Neural progenitor cell (in vitro differentiated cells): ENCODE measurements around the gene TRANK1.

Source experiments
- EZH2 ChIP-seq: fragments of 200-600 bp; sonication (generic); IDR thresholded peaks from 2 replicates; pipeline ENCODE4 v1.6.1; 2017; ENCODE audit warnings: antibody characterized with exemption, mild to moderate bottlenecking, moderate library complexity
- TF ChIP-seq, protein P1 (sequence below): fragments of 200-600 bp; sonication (generic); IDR thresholded peaks from 2 replicates; pipeline ENCODE4 v1.5.1; 2017; ENCODE audit warnings: antibody characterized with exemption, mild to moderate bottlenecking

DNA sequence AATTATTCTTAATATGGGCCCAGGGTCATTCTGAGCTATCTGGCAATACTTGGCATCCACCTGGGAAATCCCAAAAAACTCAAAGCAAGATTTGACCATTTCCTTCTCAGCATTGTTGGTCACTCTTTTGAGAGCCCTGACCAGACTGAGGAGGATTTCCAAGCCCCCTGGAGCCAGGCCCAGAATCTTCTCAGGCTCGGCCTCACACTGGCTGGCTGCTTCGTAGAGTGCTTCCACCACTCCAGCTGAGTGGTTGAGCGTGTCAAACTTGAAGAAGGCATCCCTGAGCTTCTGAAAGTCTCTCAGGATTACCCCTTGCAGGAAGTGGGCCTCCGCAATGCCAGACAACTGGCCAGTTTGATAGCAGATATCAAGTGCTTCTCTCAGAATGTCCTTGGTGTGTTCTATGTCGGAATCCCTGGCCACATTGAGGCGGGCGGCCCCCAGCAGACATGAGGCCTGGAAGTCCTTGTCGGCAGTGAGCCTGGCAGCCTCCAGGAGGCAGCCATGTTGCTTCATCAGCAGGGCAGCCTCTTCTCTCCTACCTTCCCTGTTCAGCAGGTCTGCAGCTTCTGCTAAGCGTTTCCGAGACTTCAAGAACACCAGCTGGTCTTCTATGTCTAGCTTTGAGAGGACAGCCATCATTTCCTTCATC lies 111.6 kb downstream of the TRANK1 start:
- TF ChIP-seq, protein P1, sequence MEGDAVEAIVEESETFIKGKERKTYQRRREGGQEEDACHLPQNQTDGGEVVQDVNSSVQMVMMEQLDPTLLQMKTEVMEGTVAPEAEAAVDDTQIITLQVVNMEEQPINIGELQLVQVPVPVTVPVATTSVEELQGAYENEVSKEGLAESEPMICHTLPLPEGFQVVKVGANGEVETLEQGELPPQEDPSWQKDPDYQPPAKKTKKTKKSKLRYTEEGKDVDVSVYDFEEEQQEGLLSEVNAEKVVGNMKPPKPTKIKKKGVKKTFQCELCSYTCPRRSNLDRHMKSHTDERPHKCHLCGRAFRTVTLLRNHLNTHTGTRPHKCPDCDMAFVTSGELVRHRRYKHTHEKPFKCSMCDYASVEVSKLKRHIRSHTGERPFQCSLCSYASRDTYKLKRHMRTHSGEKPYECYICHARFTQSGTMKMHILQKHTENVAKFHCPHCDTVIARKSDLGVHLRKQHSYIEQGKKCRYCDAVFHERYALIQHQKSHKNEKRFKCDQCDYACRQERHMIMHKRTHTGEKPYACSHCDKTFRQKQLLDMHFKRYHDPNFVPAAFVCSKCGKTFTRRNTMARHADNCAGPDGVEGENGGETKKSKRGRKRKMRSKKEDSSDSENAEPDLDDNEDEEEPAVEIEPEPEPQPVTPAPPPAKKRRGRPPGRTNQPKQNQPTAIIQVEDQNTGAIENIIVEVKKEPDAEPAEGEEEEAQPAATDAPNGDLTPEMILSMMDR = no peak
- TF ChIP-seq EZH2 = no peak
